NCI-H1694 treated with DMSO at 0.1 percent for 48 hours (cell line): ENCODE measurements around the gene ZBED4.

ENCODE experiments used
- DNase-seq: peaks from one replicate; lab custom pipeline; 2025; lab: John Stamatoyannopoulos, UW

ZBED4 gene

GRCh38 chr22:49855251-49855911 lies 1.7 kb downstream of the ZBED4 start:
- no peak for DNase-seq

GRCh38 chr22:49856343-49856742 lies 2.7 kb downstream of the ZBED4 start:
- DNase-seq: no peak

- DNase-seq: no peak
These were observed 3.3 kb downstream of the ZBED4 start for GRCh38 chr22:49856766-49857618.

- no peak for DNase-seq
These were observed 5.2 kb downstream of the ZBED4 start for GRCh38 chr22:49858827-49859226.

GRCh38 chr22:49861642-49862495 lies 8.2 kb downstream of the ZBED4 start:
- no peak for DNase-seq

- DNase-seq: no peak
These were observed 8.8 kb downstream of the ZBED4 start for GRCh38 chr22:49862496-49862776.

GRCh38 chr22:49863931-49864330 lies 10.3 kb downstream of the ZBED4 start:
- no peak for DNase-seq

- no peak for DNase-seq
These were observed 11.5 kb downstream of the ZBED4 start for GRCh38 chr22:49865156-49865555.

- no peak for DNase-seq
These were observed 12.5 kb downstream of the ZBED4 start for GRCh38 chr22:49866134-49866533.

GRCh38 chr22:49866646-49867045 lies 13.0 kb downstream of the ZBED4 start:
- DNase-seq: no peak

GRCh38 chr22:49867303-49868265 lies 13.9 kb downstream of the ZBED4 start:
- no peak for DNase-seq

GRCh38 chr22:49869086-49869830 lies 15.6 kb downstream of the ZBED4 start:
- no peak for DNase-seq

- DNase-seq: no peak
These were observed 16.4 kb downstream of the ZBED4 start for GRCh38 chr22:49869845-49870712.

GRCh38 chr22:49871482-49871881 lies 17.8 kb downstream of the ZBED4 start:
- DNase-seq: no peak

GRCh38 chr22:49872347-49872746 lies 18.7 kb downstream of the ZBED4 start:
- DNase-seq: no peak

GRCh38 chr22:49873228-49873940 lies 19.7 kb downstream of the ZBED4 start:
- no peak for DNase-seq

GRCh38 chr22:49877642-49878041 lies 24.0 kb downstream of the ZBED4 start:
- no peak for DNase-seq

GRCh38 chr22:49878206-49878605 lies 24.6 kb downstream of the ZBED4 start:
- no peak for DNase-seq

- DNase-seq: no peak
These were observed 26.2 kb downstream of the ZBED4 start for GRCh38 chr22:49879871-49880270.
